IPS-18c (cell line): ENCODE measurements around the gene ENC1.

Source experiments
- H3K4me3 ChIP-seq: 2 replicates; pipeline ENCODE4 v1.7.0; 2013; ENCODE audit warnings: low read depth, mild to moderate bottlenecking, low read length, moderate library complexity; ENCODE audit not compliant: insufficient read depth
- H3K9me3 ChIP-seq: one replicate; pipeline ENCODE4 v1.6.1; 2013; ENCODE audit warnings: mild to moderate bottlenecking, low read length, moderate library complexity; ENCODE audit not compliant: control insufficient read depth, insufficient read depth

ENC1 gene

DNA sequence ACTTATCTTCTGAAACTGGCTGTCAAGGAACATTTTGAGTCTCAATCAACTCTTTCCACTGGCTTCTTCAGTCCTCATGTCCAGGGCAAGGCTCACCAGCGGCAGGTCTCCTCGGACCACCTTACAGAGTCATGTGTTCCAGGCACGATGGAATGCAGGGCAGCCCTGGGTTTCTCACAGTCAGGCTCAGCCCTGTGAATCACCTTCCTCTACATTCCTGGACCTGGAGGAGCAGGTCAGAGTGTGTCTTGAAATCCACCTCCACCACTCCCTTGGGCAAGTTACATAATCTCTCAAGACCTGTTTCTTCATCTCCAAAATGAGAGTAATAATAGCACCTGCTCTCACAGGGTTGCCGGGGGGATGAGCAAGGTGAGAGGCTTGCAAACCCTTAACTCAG is 16.0 kb downstream of the ENC1 start:
- H3K9me3 ChIP-seq: peaks cover 2% of the 10 kb centered on the region
- H3K4me3 ChIP-seq: no peak overlapping the region

DNA sequence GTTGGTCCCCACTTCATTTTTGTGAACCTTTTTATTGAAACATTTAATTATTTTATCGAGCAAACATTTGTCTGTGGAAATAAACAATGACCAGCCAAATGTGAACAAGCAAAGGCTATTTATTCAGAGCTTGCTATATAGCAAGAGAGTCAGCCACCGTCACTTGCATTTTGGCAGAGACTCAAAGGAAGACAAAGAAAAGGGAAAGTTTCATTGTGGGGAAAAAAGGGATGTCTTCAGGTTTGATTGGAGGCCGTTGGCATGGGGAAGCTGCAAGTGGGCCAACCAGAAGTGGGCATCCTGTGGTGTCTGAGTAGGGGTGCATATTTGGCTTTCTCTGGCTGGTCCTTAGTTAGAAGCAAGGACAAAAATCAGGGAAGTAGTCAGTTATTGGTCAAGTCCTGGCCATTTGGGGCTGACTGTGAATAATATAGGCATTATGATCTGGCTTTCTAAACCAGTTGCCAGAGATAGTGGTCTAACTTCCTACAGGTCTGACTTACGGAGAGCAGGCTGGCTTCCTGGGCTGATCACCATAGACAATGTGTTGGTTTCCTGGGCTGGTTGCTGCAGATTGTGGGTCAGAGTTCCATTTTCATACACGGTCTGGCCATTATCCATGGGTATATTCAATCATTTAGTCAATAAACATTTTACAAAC is 16.6 kb downstream of the ENC1 start:
- no peak overlapping the region for H3K4me3 ChIP-seq

DNA sequence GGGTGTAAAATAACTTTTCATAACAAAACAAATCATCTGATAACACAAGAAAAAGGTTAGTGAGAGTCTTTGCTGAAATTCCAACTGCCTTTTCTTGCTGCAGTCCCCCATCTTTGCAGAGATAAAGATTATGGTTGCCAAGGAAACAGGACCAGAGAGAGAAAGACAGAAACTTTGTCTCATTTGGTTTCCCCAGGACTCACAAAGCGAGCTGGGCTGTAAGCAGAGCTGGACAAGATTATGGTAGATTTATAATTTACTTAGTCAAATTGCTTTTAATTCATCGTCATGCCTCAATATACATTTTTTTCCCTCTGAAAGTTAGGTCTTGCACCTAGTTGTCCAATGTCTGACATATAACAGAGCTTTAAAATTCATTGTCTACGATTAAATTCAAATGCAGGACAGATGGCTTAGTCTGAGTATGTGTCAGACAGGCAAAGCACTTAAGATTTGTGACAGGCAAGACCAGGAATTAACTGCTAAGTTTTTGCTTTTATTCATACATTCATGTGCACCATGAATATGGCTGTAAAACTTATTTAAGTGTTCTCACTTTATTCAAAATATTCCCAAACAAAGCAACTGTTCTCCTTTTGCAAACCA is 17.4 kb downstream of the ENC1 start:
- Histone ChIP-seq H3K4me3 (no peak overlapping the region), H3K9me3 (peaks cover 2% of the 10 kb centered on the region)

More for the DNA sequence above, 16.6 kb downstream of the ENC1 start:
- H3K9me3 ChIP-seq: peaks cover 2% of the 10 kb centered on the region

DNA sequence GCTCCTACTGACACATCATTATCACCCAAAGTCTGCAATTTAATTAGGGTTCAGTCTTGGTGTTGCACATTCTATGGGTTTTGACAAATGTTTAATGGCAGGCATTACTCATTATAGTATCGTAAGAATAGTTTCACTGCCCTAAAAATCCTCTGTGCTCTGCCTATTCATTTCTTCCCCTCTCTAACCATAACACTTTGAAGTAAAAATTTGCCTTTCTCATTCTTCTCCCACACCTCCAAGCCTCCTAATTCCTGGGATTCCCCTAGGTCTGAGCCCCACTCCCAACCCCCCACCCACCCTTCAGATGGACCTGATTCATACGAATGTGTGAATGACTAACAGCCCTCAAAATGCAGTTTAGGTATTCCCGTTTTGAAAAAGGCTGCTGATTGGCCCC is 18.4 kb downstream of the ENC1 start:
- H3K9me3 ChIP-seq: peaks cover 2% of the 10 kb centered on the region

DNA sequence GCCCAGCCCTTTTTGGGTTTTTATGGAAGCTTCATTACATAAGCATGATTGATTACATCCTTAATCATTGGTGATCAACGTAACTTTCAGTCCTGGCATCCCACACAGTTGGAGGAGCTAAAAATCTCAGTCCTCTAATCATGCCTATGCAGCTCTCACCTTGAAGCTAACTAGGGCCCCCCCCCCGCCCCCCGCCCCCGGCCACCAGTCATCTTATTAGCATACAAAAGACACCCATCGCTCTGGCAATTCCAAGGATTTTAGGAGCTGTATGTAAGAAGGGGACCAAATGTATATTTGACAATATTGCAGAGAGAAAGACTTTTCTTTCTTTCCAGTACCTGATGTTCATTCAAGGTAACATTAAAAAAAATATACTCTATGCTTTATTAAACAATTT is 19.0 kb downstream of the ENC1 start:
- H3K4me3 ChIP-seq: no peak overlapping the region
- peaks cover 2% of the 10 kb centered on the region for H3K9me3 ChIP-seq

More for the DNA sequence above, 18.4 kb downstream of the ENC1 start:
- no peak overlapping the region for H3K4me3 ChIP-seq

DNA sequence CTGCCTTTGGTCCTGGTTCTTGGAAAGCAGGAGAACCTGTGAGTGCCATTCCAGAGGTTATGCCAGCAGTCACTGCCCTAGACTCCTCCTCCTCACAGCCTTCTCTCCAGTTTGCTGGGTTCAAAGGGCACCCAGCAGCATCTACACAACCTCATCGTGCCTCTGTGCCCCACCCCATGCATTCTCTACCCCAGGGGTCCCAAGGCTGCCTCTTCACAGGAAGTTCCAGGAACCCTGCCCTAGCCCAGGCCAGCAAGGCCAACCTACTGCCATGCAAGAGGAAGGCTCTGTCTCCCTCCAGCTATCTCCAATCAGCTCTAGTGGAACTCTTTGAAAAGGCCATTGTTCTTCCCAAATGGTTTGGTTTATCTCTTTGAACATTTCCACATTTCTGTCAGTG is 21.2 kb downstream of the ENC1 start:
- Histone ChIP-seq H3K9me3 (peaks cover 2% of the 10 kb centered on the region), H3K4me3 (no peak overlapping the region)

DNA sequence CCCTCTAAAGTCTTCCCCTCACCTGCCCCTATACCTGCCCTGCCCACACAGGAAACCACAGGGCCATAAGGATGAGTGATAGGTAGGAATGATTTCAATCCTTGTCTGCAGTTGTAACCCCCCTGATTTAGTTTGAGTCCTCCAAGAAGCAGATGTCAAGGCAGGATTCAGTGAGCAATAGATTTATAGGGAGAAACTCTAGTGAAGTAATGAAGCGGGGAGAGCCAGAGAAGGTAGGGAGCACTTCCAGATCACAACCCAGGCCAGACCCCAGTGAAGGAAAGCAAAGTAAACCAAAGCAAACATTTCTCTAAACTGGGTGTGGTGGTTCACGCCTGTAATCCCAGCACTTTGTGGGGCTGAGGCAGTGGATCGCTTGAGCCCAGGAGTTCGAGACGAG is 22.4 kb downstream of the ENC1 start:
- H3K4me3 ChIP-seq: no peak overlapping the region
- H3K9me3 ChIP-seq: no peaks in the 10 kb centered on the region

DNA sequence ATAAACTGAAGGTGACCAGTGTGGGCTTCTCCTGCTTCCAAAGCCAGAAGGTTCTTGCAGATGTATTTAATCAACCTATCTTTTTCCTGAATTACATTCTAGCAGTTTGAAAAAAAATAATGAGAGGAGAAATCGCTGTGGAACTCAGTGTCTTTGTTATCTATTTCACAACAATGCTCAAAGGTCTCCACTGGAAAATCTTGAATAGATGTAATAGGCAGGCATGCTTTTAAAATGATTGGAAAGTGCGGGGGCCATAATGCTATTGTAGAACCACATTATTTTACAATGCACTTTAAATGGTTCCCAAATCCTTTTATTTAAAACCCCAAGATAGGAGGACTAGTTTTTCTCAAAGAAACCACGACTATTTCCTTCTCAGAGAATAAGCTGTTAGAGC is 23.3 kb downstream of the ENC1 start:
- Histone ChIP-seq H3K9me3 (no peaks in the 10 kb centered on the region), H3K4me3 (no peak overlapping the region)

DNA sequence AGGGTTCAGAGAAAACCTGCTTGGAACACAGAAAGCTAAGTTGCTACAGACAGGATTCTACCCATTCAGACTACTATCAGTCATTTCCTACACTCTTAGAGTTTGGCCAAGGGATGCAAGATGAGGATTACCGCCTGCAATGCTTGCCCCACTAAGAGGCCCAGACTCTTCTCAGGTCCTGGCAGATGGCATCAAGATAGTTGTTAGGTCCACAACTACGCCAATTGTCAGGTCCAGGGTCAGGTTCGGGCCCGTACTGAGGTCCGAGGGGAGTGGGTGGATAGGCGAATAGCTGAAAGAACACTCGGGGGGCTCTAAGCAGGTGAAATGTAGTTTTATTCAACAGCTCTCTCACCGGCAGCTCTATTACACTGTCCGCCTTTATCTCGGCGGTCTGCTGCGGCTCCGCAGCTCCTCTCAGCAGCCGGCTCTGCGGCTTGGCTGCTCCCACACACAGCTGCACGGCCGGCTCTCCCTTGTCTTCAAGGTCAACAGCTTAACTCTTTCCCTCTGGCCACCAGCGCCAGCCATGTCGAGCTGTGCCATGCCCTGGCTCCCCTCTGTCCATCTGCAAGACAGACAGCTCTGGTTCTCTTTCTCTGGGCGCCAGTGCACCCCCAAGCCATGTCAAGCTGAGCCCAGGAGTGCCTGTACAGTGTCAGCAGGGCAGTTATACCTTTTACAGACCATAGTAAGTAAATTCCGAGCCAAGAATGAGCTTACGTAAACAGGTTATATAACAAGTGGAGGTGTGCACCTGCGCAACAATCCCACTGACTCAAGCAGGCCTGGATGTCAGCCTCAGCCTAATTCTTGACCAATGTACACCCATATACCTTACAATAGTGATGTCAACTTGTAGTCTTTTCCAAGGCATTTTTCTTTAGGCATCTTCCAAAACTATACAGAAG is 24.0 kb downstream of the ENC1 start:
- no peak overlapping the region for H3K4me3 ChIP-seq
- no peaks in the 10 kb centered on the region for H3K9me3 ChIP-seq

DNA sequence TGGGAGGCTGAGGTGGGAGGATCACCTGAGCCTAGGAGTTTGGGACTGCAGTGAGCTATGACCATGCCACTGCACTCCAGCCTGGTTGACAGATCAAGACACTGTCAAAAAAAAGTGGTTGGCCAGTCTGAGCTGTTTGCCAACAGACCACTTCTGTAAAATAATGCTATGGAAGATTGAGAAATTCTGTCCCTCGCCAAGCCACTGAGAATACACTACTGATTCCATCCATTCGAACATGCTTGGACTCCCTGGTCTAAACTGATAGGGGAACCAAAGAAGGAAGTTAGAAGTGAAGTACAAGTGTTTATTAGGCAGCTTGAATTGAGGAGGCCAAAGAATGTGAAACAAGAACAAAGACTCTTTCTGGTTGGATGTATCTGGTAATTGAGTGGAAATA is 27.2 kb downstream of the ENC1 start:
- H3K9me3 ChIP-seq: no peaks in the 10 kb centered on the region

DNA sequence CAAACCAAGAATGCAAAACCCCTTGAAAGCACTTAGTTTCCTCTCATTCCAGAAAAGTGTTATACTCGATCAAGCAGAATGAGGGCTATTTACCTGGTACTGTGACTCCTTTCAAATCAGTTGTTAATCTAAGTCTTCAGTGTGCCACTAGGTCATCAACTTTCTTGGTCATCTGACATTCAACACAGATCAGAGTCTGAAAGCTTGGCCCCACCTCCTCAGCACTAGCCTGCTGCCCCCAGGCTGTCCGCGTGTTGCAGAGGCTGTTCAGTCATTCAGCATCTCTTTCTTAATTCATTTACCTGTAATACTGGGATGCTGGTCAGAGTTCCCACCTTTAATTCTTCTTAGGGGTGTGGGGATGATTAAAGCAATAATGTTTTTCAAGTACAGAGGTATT is 28.5 kb downstream of the ENC1 start:
- H3K4me3 ChIP-seq: no peak overlapping the region
- H3K9me3 ChIP-seq: no peaks in the 10 kb centered on the region

More for the DNA sequence above, 27.2 kb downstream of the ENC1 start:
- H3K4me3 ChIP-seq: no peak overlapping the region

DNA sequence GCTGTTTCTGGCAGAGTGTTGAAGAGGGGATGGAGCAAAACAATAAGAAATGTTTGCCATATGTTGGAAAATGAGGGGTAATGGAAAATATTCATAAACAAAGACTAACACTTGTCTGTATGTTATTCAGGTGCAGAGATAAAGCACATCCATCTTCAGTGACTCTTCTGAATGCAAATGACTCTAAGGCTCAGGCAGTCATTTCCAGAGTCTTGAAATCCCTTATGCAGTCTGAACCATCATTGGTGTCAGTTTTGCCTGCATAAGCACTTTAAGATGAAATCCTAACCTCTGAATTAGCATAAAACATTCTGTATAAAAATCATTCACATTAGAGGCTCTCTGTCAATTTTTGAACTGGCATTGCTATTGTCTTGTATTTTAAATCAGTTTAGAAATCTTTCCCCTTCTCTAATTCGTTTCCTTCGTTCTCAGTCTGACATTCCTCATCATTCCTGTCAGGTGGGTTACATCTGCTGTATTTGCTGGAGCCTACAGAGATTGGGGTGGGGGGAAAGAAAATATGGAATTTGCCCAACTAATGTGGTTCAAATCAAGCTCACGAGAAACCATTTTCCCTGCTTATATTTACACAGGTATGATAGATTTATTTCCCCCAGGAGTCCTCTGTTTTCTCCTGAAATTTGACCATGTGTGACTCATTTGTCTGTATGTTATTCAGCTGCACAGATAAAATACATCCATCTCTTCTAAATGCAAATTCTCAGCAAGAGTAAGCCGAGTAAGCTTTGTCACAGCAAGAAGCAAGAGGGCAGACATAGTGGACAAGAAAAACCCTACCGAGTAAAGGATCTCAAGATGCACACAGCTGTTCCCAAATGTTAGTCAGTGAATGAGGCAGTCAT is 31.6 kb downstream of the ENC1 start:
- Histone ChIP-seq H3K4me3 (no peak overlapping the region), H3K9me3 (no peaks in the 10 kb centered on the region)

DNA sequence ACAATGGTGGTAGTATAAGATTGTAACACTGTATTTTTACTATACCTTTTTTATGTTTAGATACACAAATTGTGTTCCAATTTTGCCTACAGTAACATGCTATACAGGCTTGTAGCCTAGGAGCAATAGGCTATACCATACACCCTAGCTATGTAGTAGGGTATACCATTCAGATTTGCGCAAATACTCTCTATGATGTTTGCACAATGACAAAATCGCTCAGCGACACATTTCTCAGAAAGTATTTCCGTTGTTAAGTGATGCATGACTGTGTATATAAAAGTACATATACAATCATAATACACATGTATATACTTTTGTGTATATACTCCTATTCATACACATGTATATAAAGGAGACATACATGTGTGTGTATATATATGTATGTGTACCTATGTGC is 34.8 kb downstream of the ENC1 start:
- no peak overlapping the region for H3K4me3 ChIP-seq
- H3K9me3 ChIP-seq: no peaks in the 10 kb centered on the region

DNA sequence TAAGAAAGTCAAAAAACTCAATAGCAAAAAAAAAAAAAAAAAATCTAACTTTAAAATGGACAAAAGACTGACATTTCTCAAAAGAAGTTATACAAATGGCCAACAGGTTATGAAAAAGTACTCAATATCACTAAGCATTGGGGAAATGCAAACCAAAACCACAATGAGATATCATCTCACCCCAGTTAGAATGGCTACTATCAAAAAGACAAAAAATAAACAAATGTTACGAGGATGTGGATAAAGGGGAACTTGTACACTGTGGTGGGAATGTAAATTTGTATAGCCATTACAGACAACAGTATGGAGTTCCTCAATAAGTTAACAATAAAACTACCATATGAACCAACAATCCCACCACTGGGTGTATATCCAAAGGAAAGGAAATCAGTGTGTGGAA is 37.2 kb downstream of the ENC1 start:
- Histone ChIP-seq H3K4me3 (no peak overlapping the region), H3K9me3 (no peaks in the 10 kb centered on the region)

DNA sequence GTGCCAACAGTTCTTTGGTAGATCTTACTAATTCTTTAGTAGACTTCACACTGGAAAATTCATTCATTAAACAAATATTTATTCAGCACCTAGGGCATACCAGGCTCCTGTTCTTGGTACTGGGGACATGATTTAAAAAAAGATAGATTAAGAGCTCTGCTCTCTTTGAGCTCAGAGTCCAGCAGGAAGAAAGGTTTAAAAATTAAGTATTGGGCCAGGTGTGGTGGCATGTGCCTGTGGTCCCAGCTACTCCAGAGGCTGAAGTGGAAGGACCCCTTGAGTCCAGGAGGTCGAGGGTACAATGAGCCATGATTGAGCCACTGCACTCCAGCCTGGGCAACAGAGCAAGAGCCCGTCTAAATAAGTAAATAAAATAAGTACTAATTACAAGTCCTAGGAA is 41.4 kb downstream of the ENC1 start:
- Histone ChIP-seq H3K9me3 (no peaks in the 10 kb centered on the region), H3K4me3 (no peak overlapping the region)

DNA sequence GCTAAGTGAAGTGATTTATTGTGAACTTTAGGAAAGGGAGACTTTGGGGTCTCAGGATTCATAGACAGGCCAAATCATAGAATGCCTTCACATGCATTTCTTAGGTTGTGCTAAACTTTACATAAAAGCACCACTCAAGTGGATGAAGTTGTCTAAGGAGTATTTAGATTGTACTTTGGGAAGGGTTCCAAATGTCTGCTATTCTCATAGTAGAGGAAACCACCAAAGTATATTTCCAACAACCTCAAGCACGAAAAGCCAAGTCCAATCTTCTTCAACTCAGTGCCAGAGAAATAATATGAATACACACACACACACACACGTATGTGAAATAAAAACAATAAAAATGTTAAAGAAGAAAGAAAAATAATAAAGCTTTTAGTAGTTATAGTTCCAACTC is 41.8 kb downstream of the ENC1 start:
- Histone ChIP-seq H3K9me3 (no peaks in the 10 kb centered on the region), H3K4me3 (no peak overlapping the region)

DNA sequence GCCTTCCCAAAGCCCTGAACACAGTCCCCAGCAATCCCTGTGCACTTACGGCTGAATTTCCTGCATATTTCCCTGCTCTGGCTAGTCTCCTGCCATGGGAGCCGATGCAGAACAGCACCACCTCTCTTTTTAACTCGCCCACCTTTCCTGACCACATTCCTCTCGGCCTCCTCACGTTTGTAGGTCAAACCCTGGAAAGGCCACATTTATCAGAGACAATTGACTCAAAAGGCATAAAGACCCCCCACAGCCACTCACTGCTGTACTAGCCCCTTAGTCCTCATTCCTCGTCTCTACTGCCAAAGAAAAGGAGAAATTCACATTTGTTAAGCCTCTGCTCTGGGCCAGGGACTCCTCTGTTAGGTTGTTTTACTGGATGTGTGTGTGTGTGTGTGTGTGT is 43.6 kb downstream of the ENC1 start:
- no peaks in the 10 kb centered on the region for H3K9me3 ChIP-seq
- no peak overlapping the region for H3K4me3 ChIP-seq
